K562 (cell line): ENCODE results near the gene VPS37D. TPM values are rescaled to one million over a fixed set of nuclear protein-coding genes. Genes with fewer than 3 reads are reported as not detected.

Source experiments
- ARID1B ChIP-seq: fragments of 450-650 bp; IDR thresholded peaks from 2 replicates; pipeline ENCODE4 v1.6.1; 2016; ENCODE audit warnings: antibody characterized with exemption, mild to moderate bottlenecking, inconsistent platforms
- BRF1 ChIP-seq: IDR thresholded peaks from 3 replicates; pipeline ENCODE4 v1.6.1; 2011; ENCODE audit warnings: borderline replicate concordance, mild to moderate bottlenecking; ENCODE audit not compliant: insufficient read length; ENCODE audit errors: extremely low read depth
- DACH1 ChIP-seq: fragments of 450-650 bp; IDR thresholded peaks from 2 replicates; pipeline ENCODE4 v1.6.1; 2018; ENCODE audit not compliant: partially characterized antibody
- DLX4 ChIP-seq: fragments of 250-450 bp; sonication (Bioruptor Pico); IDR thresholded peaks from 2 replicates; pipeline ENCODE4 v1.6.1; 2021; ENCODE audit warnings: mild to moderate bottlenecking
- E2F1 ChIP-seq: sonication (generic); formaldehyde crosslinking; IDR thresholded peaks from 2 replicates; pipeline ENCODE4 v1.8.1; 2023; ENCODE audit warnings: mild to moderate bottlenecking, missing genetic modification reagents, moderate library complexity
- E2F5 ChIP-seq: sonication (generic); formaldehyde crosslinking; IDR thresholded peaks from 2 replicates; pipeline ENCODE4 v1.8.0; 2022; ENCODE audit warnings: mild to moderate bottlenecking, missing genetic modification reagents
- FOSL1 ChIP-seq: fragments of 200-800 bp; sonication (Bioruptor generic); conservative IDR thresholded peaks from 2 replicates; pipeline ENCODE4 v1.6.1; 2016; ENCODE audit warnings: missing genetic modification characterization, missing compliant biosample characterization
- KLF13 ChIP-seq: fragments of 450-650 bp; IDR thresholded peaks from 2 replicates; pipeline ENCODE4 v1.6.1; 2016; ENCODE audit warnings: missing genetic modification characterization, low read depth, mild to moderate bottlenecking, missing compliant biosample characterization, moderate library complexity, borderline replicate concordance
- NONO ChIP-seq, 2 experiments: fragments of 200-400 bp in 1 of 2; fragments of 450-650 bp in 1 of 2; formaldehyde crosslinking in 1 of 2; IDR thresholded peaks; 2 replicates each; pipeline ENCODE4 v1.6.1; 2017; ENCODE audit warnings: low read depth in 2 of 2, mild to moderate bottlenecking in 2 of 2, moderate library complexity in 2 of 2, low read length in 1 of 2
- PHF20 ChIP-seq: fragments of 450-650 bp; IDR thresholded peaks from 2 replicates; pipeline ENCODE4 v1.6.1; 2018; ENCODE audit not compliant: partially characterized antibody
- PPARD ChIP-seq: fragments of 250-450 bp; sonication (Bioruptor Pico); IDR thresholded peaks from 2 replicates; pipeline ENCODE4 v1.8.0; 2022; ENCODE audit warnings: inconsistent platforms, mild to moderate bottlenecking, moderate library complexity
- PURB ChIP-seq: sonication (generic); formaldehyde crosslinking; IDR thresholded peaks from 2 replicates; pipeline ENCODE4 v1.9.0; 2021; ENCODE audit warnings: low read depth, mild to moderate bottlenecking, missing genetic modification reagents
- RB1 ChIP-seq: fragments of 450-650 bp; IDR thresholded peaks from 2 replicates; pipeline ENCODE4 v1.6.1; 2017; ENCODE audit warnings: low read depth, mild to moderate bottlenecking
- TRIM24 ChIP-seq, 2 experiments: fragments of 450-650 bp; IDR thresholded peaks; 2 replicates each; pipeline ENCODE4 v1.6.1; 2016
- ZBTB49 ChIP-seq: sonication (generic); formaldehyde crosslinking; IDR thresholded peaks from 2 replicates; pipeline ENCODE4 v1.8.0; 2022; ENCODE audit warnings: missing genetic modification reagents, mild to moderate bottlenecking, borderline replicate concordance
- ZC3H8 ChIP-seq: fragments of 450-650 bp; IDR thresholded peaks from 2 replicates; pipeline ENCODE4 v1.6.1; 2017
- ZEB2 ChIP-seq: fragments of 450-650 bp; IDR thresholded peaks from 2 replicates; pipeline ENCODE4 v1.6.1; 2016
- ZKSCAN8 ChIP-seq: fragments of 200-800 bp; sonication (Bioruptor generic); IDR thresholded peaks from 2 replicates; pipeline ENCODE4 v1.6.1; 2016; ENCODE audit warnings: missing genetic modification characterization, missing compliant biosample characterization
- ZNF75A ChIP-seq: fragments of 450-650 bp; formaldehyde crosslinking; IDR thresholded peaks from 2 replicates; pipeline ENCODE4 v1.4.0; 2020; ENCODE audit warnings: mild to moderate bottlenecking
- polyA plus RNA-seq, 8 experiments: library from polyadenylated mRNA; depleted of rRNA in 4 of 8; stranded (reverse) in 5 of 8; unstranded in 3 of 8; fragments of >200 nt; fragmentation: Nextera tagmentation in 2 of 8; fragmentation: Illumina TruSeq in 1 of 8; extraction: Ambion mirVana in 2 of 8; extraction: Trizol in 1 of 8; gene quantifications; 2 replicates each; pipeline versions ENCODE4 v1.2.1 to v1.2.3, GENCODE V29; 2011 to 2014; ENCODE audit warnings: inconsistent platforms in 1 of 8, missing spikeins in 1 of 8
- total RNA-seq, 7 experiments: library from RNA; depleted of rRNA in 6 of 7; stranded (reverse); fragments of >200 nt in 6 of 7; fragmentation: Illumina TruSeq in 2 of 7; extraction: Trizol in 2 of 7; gene quantifications; 2 replicates each; pipeline versions ENCODE4 v1.2.1 to v1.2.3, GENCODE V29; 2011 to 2021; ENCODE audit warnings: low replicate concordance in 1 of 7

VPS37D gene
- total and polyA plus RNA-seq, 9 of the 15 experiments (the other 6 are each of a cell fraction or from before 2014, with no cell fraction given) = 0.25 to 2.3 (median 1.0) TPM; not detected in 3

- TF ChIP-seq PPARD (no peak), DACH1 (no peak), ZEB2 (no peak), TRIM24 (IDR thresholded peaks at IDR 0.05) (no peak), ARID1B (no peak), ZKSCAN8 (CRISPR knock-in tag) (no peak), E2F1 (CRISPR knock-in tag) (peak; percentile 39; the same call in 1 of the 2 replicates), DLX4 (CRISPR knock-in tag) (no peak), ZBTB49 (no peak), ZNF75A (CRISPR knock-in tag) (no peak), PURB (CRISPR knock-in tag) (no peak), RB1 (peak; percentile 93), FOSL1 (tag) (no peak), ZC3H8 (no peak), KLF13 (tag) (no peak), BRF1 (no peak), NONO (IDR thresholded peaks at IDR 0.05; ENCODE audit: low read depth in 2 of 2, low read length in 1 of 2) (peak; percentile 64 to 96; a peak in 3 of 4 replicates), PHF20 (peak; percentile 74), E2F5 (CRISPR knock-in tag) (0 out of 2 replicates have a peak, but pooled peaks have one; percentile 52)
Measured at GRCh38 chr7:73623798-73624668, 43.6 kb upstream of the VPS37D start, which contains the start of gene MLXIPL (continued).
